Neural cell (in vitro differentiated cells): ENCODE results near the gene ZRANB3. TPM values are rescaled to one million over a fixed set of nuclear protein-coding genes. Genes with fewer than 3 reads are reported as not detected.

Experiments
- H2AFZ ChIP-seq: fragments of 200-600, 300-800 bp; sonication (generic), shearing (Covaris generic); 2 replicates; pipeline ENCODE4 v1.6.0; 2014; ENCODE audit warnings: low read depth, mild to moderate bottlenecking, antibody characterized with exemption, low read length, moderate library complexity
- H3F3A ChIP-seq: fragments of 200-600 bp; shearing (Covaris generic); 2 replicates; pipeline ENCODE4 v1.6.1; 2016; ENCODE audit warnings: mild to moderate bottlenecking, moderate library complexity, mixed read lengths, antibody characterized with exemption, low read length; ENCODE audit not compliant: insufficient read depth, poor library complexity, severe bottlenecking
- H3K27ac ChIP-seq: fragments of 200-600, 300-800 bp; sonication (generic), shearing (Covaris generic); 2 replicates; pipeline ENCODE4 v1.5.1; 2014; ENCODE audit warnings: mild to moderate bottlenecking, low read length, moderate library complexity
- H3K27me3 ChIP-seq: fragments of 300-800, 200-600 bp; sonication (generic), shearing (Covaris generic); 2 replicates; pipeline ENCODE4 v1.6.0; 2014; ENCODE audit warnings: mild to moderate bottlenecking, low read depth, low read length, moderate library complexity; ENCODE audit not compliant: insufficient read depth
- H3K36me3 ChIP-seq: fragments of 300-800, 200-600 bp; sonication (generic), shearing (Covaris generic); 2 replicates; pipeline ENCODE4 v1.5.1; 2014; ENCODE audit warnings: mild to moderate bottlenecking, antibody characterized with exemption, low read length, moderate library complexity; ENCODE audit not compliant: insufficient read depth
- H3K4me2 ChIP-seq: fragments of 300-800, 200-600 bp; sonication (generic), shearing (Covaris generic); 2 replicates; pipeline ENCODE4 v1.6.0; 2014; ENCODE audit warnings: mild to moderate bottlenecking, low read length
- H3K4me3 ChIP-seq: fragments of 300-800, 200-600 bp; sonication (generic), shearing (Covaris generic); 2 replicates; pipeline ENCODE4 v1.5.1; 2014; ENCODE audit warnings: mild to moderate bottlenecking, low read length, moderate library complexity
- H3K79me2 ChIP-seq: fragments of 200-600 bp; shearing (Covaris generic); replicated peaks from 2 replicates; pipeline ENCODE4 v1.6.0; 2014; ENCODE audit warnings: mild to moderate bottlenecking, low read length, moderate library complexity; ENCODE audit not compliant: insufficient read depth
- H3K9ac ChIP-seq: fragments of 300-800, 200-600 bp; sonication (generic), shearing (Covaris generic); 2 replicates; pipeline ENCODE4 v1.6.1; 2016; ENCODE audit warnings: mild to moderate bottlenecking, low read length, mixed read lengths
- H3K9me2 ChIP-seq: fragments of 200-600 bp; shearing (Covaris generic); 2 replicates; pipeline ENCODE4 v1.6.1; 2016; ENCODE audit warnings: mild to moderate bottlenecking, low read length, mixed read lengths; ENCODE audit not compliant: insufficient read depth
- H3K9me3 ChIP-seq: fragments of 200-600, 300-800 bp; sonication (generic), shearing (Covaris generic); 2 replicates; pipeline ENCODE4 v1.6.1; 2016; ENCODE audit warnings: mild to moderate bottlenecking, mixed run types, low read length, moderate library complexity, mixed read lengths
- H4K20me1 ChIP-seq: fragments of 200-600 bp; shearing (Covaris generic); 2 replicates; pipeline ENCODE4 v1.6.1; 2016; ENCODE audit warnings: mild to moderate bottlenecking, mixed run types; ENCODE audit not compliant: insufficient read depth
- CTCF ChIP-seq: fragments of 450-650 bp; IDR thresholded peaks from 2 replicates; pipeline ENCODE4 v1.5.1; 2014; ENCODE audit warnings: antibody characterized with exemption, mild to moderate bottlenecking, moderate library complexity; ENCODE audit not compliant: poor library complexity, severe bottlenecking
- EP300 ChIP-seq: fragments of 450-650 bp; conservative IDR thresholded peaks from 2 replicates; pipeline ENCODE4 v1.6.1; 2014; ENCODE audit warnings: antibody characterized with exemption, mild to moderate bottlenecking, moderate library complexity; ENCODE audit not compliant: poor library complexity, severe bottlenecking
- EZH2 ChIP-seq: fragments of 200-600, 300-800 bp; shearing (Covaris generic), sonication (generic); IDR thresholded peaks from 2 replicates; pipeline ENCODE4 v1.6.1; 2014; ENCODE audit warnings: antibody characterized with exemption, low read length, borderline replicate concordance, mild to moderate bottlenecking; ENCODE audit not compliant: insufficient read depth, poor library complexity, severe bottlenecking
- MXI1 ChIP-seq: fragments of 450-650 bp; conservative IDR thresholded peaks from 2 replicates; pipeline ENCODE4 v1.6.1; 2014; ENCODE audit warnings: antibody characterized with exemption, mild to moderate bottlenecking; ENCODE audit not compliant: poor library complexity, severe bottlenecking
- POLR2AphosphoS5 ChIP-seq: IDR thresholded peaks from 2 replicates; pipeline ENCODE4 v1.6.1; 2012
- RAD21 ChIP-seq: fragments of 450-650 bp; conservative IDR thresholded peaks from 2 replicates; pipeline ENCODE4 v1.6.1; 2014; ENCODE audit warnings: antibody characterized with exemption, mild to moderate bottlenecking, moderate library complexity
- REST ChIP-seq: IDR thresholded peaks from 2 replicates; pipeline ENCODE4 v1.6.1; 2012; ENCODE audit warnings: borderline replicate concordance
- SMC3 ChIP-seq: fragments of 450-650 bp; conservative IDR thresholded peaks from 2 replicates; pipeline ENCODE4 v1.6.1; 2014; ENCODE audit warnings: antibody characterized with exemption, mild to moderate bottlenecking, moderate library complexity; ENCODE audit not compliant: poor library complexity
- TAF1 ChIP-seq: IDR thresholded peaks from 2 replicates; pipeline ENCODE4 v1.6.1; 2012; ENCODE audit warnings: low read depth
- polyA plus RNA-seq: library from polyadenylated mRNA; depleted of rRNA; stranded (reverse); fragments of >200 nt; gene quantifications from 2 replicates; pipeline ENCODE4 v1.2.3, GENCODE V29; 2014

Gene ZRANB3
- polyA plus RNA-seq, 1 donor from 2014 or later = 3.5 TPM

- Histone ChIP-seq H3K27me3 (no peaks in the 10 kb centered on the region), H2AFZ (no peak overlapping the region), H4K20me1 (no peaks in the 10 kb centered on the region), H3K4me2 (no peak overlapping the region), H3F3A (no peaks in the 10 kb centered on the region), H3K9me2 (no peaks in the 10 kb centered on the region), H3K79me2 (no peaks in the 10 kb centered on the region), H3K9ac (no peak overlapping the region), H3K4me3 (no peak overlapping the region), H3K9me3 (no peaks in the 10 kb centered on the region), H3K27ac (no peak overlapping the region), H3K36me3 (no peaks in the 10 kb centered on the region)
- TF ChIP-seq EZH2 = no peak
- TF ChIP-seq EP300 = no peak
- TF ChIP-seq SMC3 = no peak
- no peak for TF ChIP-seq TAF1
- TF ChIP-seq CTCF = no peak
- TF ChIP-seq MXI1 = no peak
- no peak for TF ChIP-seq RAD21
- TF ChIP-seq REST = no peak
- TF ChIP-seq POLR2AphosphoS5 = no peak
These were observed 351.3 kb downstream of the ZRANB3 start for GRCh38 chr2:135179689-135180088.

DNA sequence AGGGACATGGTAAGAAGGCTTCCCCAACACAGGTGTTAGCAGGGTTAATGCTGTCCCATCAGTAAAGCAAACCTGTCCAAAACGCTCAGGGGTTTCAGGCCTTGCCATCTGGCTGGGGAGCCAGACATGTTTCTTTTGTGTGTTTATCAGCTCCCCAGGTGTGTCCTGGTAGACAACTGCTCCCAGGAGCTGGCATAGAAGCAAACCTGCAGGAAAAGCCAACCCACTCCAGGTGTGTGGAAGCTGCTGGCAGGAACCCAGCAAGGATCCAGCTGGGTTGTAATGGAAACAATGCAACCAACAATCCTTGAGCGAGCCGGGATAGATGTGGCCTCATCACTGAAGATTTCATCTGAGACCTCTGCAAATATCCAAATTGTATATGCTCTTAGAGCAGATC lies 355.8 kb downstream of the ZRANB3 start:
- no peaks in the 10 kb centered on the region for H3F3A ChIP-seq
- no peaks in the 10 kb centered on the region for H4K20me1 ChIP-seq
- H3K79me2 ChIP-seq = no peaks in the 10 kb centered on the region
- no peak overlapping the region for H3K27ac ChIP-seq
- H3K9me3 ChIP-seq = no peaks in the 10 kb centered on the region
- H3K9ac ChIP-seq = no peak overlapping the region
- no peak for TF ChIP-seq TAF1
- no peak for TF ChIP-seq CTCF
- no peak for TF ChIP-seq EP300
- TF ChIP-seq REST = no peak
- no peak for TF ChIP-seq POLR2AphosphoS5
- TF ChIP-seq RAD21 = no peak
- no peaks in the 10 kb centered on the region for H3K27me3 ChIP-seq
- H2AFZ ChIP-seq = no peak overlapping the region
- no peak overlapping the region for H3K4me3 ChIP-seq
- no peaks in the 10 kb centered on the region for H3K36me3 ChIP-seq
- no peak overlapping the region for H3K4me2 ChIP-seq
- no peaks in the 10 kb centered on the region for H3K9me2 ChIP-seq
